ENCODE data around the gene SH2D7.

The SH2D7 gene

GRCh38 chr15:78052001-78052401 lies 40.4 kb upstream of the SH2D7 start:
- Histone ChIP-seq H3K4me3 (replicated peaks; ENCODE audit: insufficient read depth, low read length) (no peak overlapping the region), H3K27me3 (ENCODE audit: insufficient read depth, poor library complexity, severe bottlenecking) (no peaks in the 10 kb centered on the region), H3K27ac (replicated peaks) (peak overlapping the region; percentile 86)
- DNase-seq (ENCODE audit: low read depth in 1 of 2, low spot score in 1 of 2), result peak in 1 of 2 experiments; percentile 75
- TF ChIP-seq SPI1 (IDR thresholded peaks at IDR 0.05; ENCODE audit: borderline replicate concordance, low read depth), result peak; percentile 82
- TF ChIP-seq GABPA (IDR thresholded peaks at IDR 0.05; ENCODE audit: low read depth), result no peak
- TF ChIP-seq POLR2AphosphoS5 (IDR thresholded peaks at IDR 0.05; ENCODE audit: low read depth), result no peak
- TF ChIP-seq CTCF (IDR thresholded peaks at IDR 0.05; ENCODE audit: insufficient read depth, low read length), result no peak
- TF ChIP-seq, protein P1, sequence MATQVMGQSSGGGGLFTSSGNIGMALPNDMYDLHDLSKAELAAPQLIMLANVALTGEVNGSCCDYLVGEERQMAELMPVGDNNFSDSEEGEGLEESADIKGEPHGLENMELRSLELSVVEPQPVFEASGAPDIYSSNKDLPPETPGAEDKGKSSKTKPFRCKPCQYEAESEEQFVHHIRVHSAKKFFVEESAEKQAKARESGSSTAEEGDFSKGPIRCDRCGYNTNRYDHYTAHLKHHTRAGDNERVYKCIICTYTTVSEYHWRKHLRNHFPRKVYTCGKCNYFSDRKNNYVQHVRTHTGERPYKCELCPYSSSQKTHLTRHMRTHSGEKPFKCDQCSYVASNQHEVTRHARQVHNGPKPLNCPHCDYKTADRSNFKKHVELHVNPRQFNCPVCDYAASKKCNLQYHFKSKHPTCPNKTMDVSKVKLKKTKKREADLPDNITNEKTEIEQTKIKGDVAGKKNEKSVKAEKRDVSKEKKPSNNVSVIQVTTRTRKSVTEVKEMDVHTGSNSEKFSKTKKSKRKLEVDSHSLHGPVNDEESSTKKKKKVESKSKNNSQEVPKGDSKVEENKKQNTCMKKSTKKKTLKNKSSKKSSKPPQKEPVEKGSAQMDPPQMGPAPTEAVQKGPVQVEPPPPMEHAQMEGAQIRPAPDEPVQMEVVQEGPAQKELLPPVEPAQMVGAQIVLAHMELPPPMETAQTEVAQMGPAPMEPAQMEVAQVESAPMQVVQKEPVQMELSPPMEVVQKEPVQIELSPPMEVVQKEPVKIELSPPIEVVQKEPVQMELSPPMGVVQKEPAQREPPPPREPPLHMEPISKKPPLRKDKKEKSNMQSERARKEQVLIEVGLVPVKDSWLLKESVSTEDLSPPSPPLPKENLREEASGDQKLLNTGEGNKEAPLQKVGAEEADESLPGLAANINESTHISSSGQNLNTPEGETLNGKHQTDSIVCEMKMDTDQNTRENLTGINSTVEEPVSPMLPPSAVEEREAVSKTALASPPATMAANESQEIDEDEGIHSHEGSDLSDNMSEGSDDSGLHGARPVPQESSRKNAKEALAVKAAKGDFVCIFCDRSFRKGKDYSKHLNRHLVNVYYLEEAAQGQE (IDR thresholded peaks at IDR 0.05; ENCODE audit: insufficient replicate concordance, low read depth), result no peak

GRCh38 chr15:78052545-78052944 lies 39.8 kb upstream of the SH2D7 start:
- Histone ChIP-seq H3K4me3 (replicated peaks; ENCODE audit: insufficient read depth, low read length) (no peak overlapping the region), H3K27ac (replicated peaks) (peak overlapping the region; percentile 86), H3K27me3 (ENCODE audit: insufficient read depth, poor library complexity, severe bottlenecking) (no peaks in the 10 kb centered on the region)
- TF ChIP-seq, protein P1 (IDR thresholded peaks at IDR 0.05; ENCODE audit: insufficient replicate concordance, low read depth), result no peak
- TF ChIP-seq POLR2AphosphoS5 (IDR thresholded peaks at IDR 0.05; ENCODE audit: low read depth), result no peak
- no peak for TF ChIP-seq CTCF (IDR thresholded peaks at IDR 0.05; ENCODE audit: insufficient read depth, low read length)
- TF ChIP-seq GABPA (IDR thresholded peaks at IDR 0.05; ENCODE audit: low read depth), result no peak
- no peak for DNase-seq (ENCODE audit: low read depth in 1 of 2, low spot score in 1 of 2)

GRCh38 chr15:78054518-78054917 lies 37.8 kb upstream of the SH2D7 start:
- TF ChIP-seq GABPA (IDR thresholded peaks at IDR 0.05; ENCODE audit: low read depth) (no peak), POLR2AphosphoS5 (IDR thresholded peaks at IDR 0.05; ENCODE audit: low read depth) (no peak), SPI1 (IDR thresholded peaks at IDR 0.05; ENCODE audit: borderline replicate concordance, low read depth) (no peak), CTCF (IDR thresholded peaks at IDR 0.05; ENCODE audit: insufficient read depth, low read length) (no peak)
- TF ChIP-seq, protein P1 (IDR thresholded peaks at IDR 0.05; ENCODE audit: insufficient replicate concordance, low read depth), result no peak
- Histone ChIP-seq H3K27ac (replicated peaks) (peak overlapping the region; percentile 86), H3K4me3 (replicated peaks; ENCODE audit: insufficient read depth, low read length) (no peak overlapping the region), H3K27me3 (ENCODE audit: insufficient read depth, poor library complexity, severe bottlenecking) (no peaks in the 10 kb centered on the region)
- no peak for DNase-seq (ENCODE audit: low read depth in 1 of 2, low spot score in 1 of 2)

All from HL-60 (cell line).